WERI-Rb-1 (cell line): ENCODE results near the gene BIK.
"Not testable (repeated sequence)": the region's sequence is repeated elsewhere in the genome, so short reads cannot be mapped to it uniquely, and the experiment has no call there.

ENCODE experiments used
- DNase-seq: peaks from one replicate; pipeline ENCODE4 v3.0.0-alpha.2; 2020
- H3K27ac ChIP-seq: fragments of 250-450 bp; sonication (Bioruptor Pico); 2 replicates; pipeline ENCODE4 v1.5.1; 2020; ENCODE audit warnings: mild to moderate bottlenecking, moderate library complexity
- H3K27me3 ChIP-seq: fragments of 250-450 bp; sonication (Bioruptor Pico); 2 replicates; pipeline ENCODE4 v1.5.1; 2021; ENCODE audit warnings: mild to moderate bottlenecking, low read depth, moderate library complexity; ENCODE audit not compliant: insufficient read depth, severe bottlenecking
- H3K36me3 ChIP-seq: fragments of 250-450 bp; sonication (Bioruptor Pico); 2 replicates; pipeline ENCODE4 v1.5.1; 2020; ENCODE audit warnings: mild to moderate bottlenecking, moderate library complexity
- H3K4me3 ChIP-seq: 2 replicates; pipeline ENCODE4 v1.5.1; 2011; ENCODE audit warnings: low read depth, mild to moderate bottlenecking, control low read depth, low read length
- H3K9me3 ChIP-seq: fragments of 250-450 bp; sonication (Bioruptor Pico); 2 replicates; pipeline ENCODE4 v1.5.1; 2021; ENCODE audit warnings: mild to moderate bottlenecking, moderate library complexity; ENCODE audit not compliant: severe bottlenecking
- CTCF ChIP-seq: IDR thresholded peaks from 2 replicates; pipeline ENCODE4 v1.5.1; 2011; ENCODE audit warnings: low read depth, mild to moderate bottlenecking, control low read depth, inconsistent platforms, low read length

Gene BIK

GRCh38 chr22:43096420-43096819 is 14.1 kb upstream of the BIK start:
- H3K27me3 ChIP-seq: no peaks in the 10 kb centered on the region
- TF ChIP-seq CTCF: no peak
- no peak overlapping the region for H3K4me3 ChIP-seq
- no peak overlapping the region for H3K27ac ChIP-seq
- DNase-seq: no peak
- H3K36me3 ChIP-seq: no peaks in the 10 kb centered on the region
- peaks cover 9% of the 10 kb centered on the region for H3K9me3 ChIP-seq

- no peaks in the 10 kb centered on the region for H3K36me3 ChIP-seq
- H3K9me3 ChIP-seq: peaks cover 9% of the 10 kb centered on the region
- no peak for DNase-seq
- no peak for TF ChIP-seq CTCF
- H3K4me3 ChIP-seq: no peak overlapping the region
- H3K27ac ChIP-seq: no peak overlapping the region
- no peaks in the 10 kb centered on the region for H3K27me3 ChIP-seq
Measured at GRCh38 chr22:43098356-43098755, 12.2 kb upstream of the BIK start.

- no peak overlapping the region for H3K27ac ChIP-seq
- TF ChIP-seq CTCF: no peak
- no peak for DNase-seq
- H3K27me3 ChIP-seq: no peaks in the 10 kb centered on the region
- peaks cover 9% of the 10 kb centered on the region for H3K9me3 ChIP-seq
- H3K36me3 ChIP-seq: no peaks in the 10 kb centered on the region
- H3K4me3 ChIP-seq: no peak overlapping the region
Measured at GRCh38 chr22:43099095-43099494, 11.5 kb upstream of the BIK start.

GRCh38 chr22:43100225-43100624 is 10.3 kb upstream of the BIK start:
- H3K27ac ChIP-seq: no peak overlapping the region
- no peak for DNase-seq
- no peak for TF ChIP-seq CTCF
- no peaks in the 10 kb centered on the region for H3K36me3 ChIP-seq
- H3K27me3 ChIP-seq: no peaks in the 10 kb centered on the region
- H3K4me3 ChIP-seq: no peak overlapping the region
- peaks cover 9% of the 10 kb centered on the region for H3K9me3 ChIP-seq

GRCh38 chr22:43101306-43101705 is 9.2 kb upstream of the BIK start:
- peaks cover 9% of the 10 kb centered on the region for H3K9me3 ChIP-seq
- H3K27me3 ChIP-seq: no peaks in the 10 kb centered on the region
- DNase-seq: no peak
- no peak overlapping the region for H3K4me3 ChIP-seq
- no peak for TF ChIP-seq CTCF
- H3K27ac ChIP-seq: no peak overlapping the region
- no peaks in the 10 kb centered on the region for H3K36me3 ChIP-seq

- H3K9me3 ChIP-seq, H3K36me3 ChIP-seq, H3K27ac ChIP-seq, DNase-seq, H3K27me3 ChIP-seq, H3K4me3 ChIP-seq: not testable (repeated sequence)
Measured at GRCh38 chr22:43104056-43104625, 6.4 kb upstream of the BIK start.

- not testable (repeated sequence) for H3K4me3 ChIP-seq, H3K27ac ChIP-seq, H3K27me3 ChIP-seq, DNase-seq, H3K36me3 ChIP-seq, H3K9me3 ChIP-seq
Measured at GRCh38 chr22:43104950-43105349, 5.6 kb upstream of the BIK start.
